GM12878 (cell line): ENCODE measurements around the gene NCAPH2. TPM values are rescaled to one million over a fixed set of nuclear protein-coding genes. Genes with fewer than 3 reads are reported as not detected.
A peak's percentile ranks its signal among the peaks of the same experiment; 100 is the strongest.

Experiments used
- ATAC-seq: fragments of 200-7000 bp; cut with Tn5 transposase; 3 replicates; pipeline ENCODE4 v1.9.1; 2020; ENCODE audit warnings: mild to moderate bottlenecking, moderate library complexity
- BruUV-seq: library from RNA; stranded (reverse); fragments of 400-500 nt; replicated peaks from 2 replicates; lab custom pipeline; 2021; lab: Mats Ljungman, UMichigan
- CTCF ChIA-PET: fragments of 300-600 bp; sonication (Branson Sonifier 250); formaldehyde crosslinking; extraction: SDS; loops from one replicate; lab custom pipeline; 2021; ENCODE audit warnings: inconsistent platforms; lab: Yijun Ruan, JAX
- POLR2A ChIA-PET: fragments of 350-600 bp; formaldehyde crosslinking; extraction: SDS; loops from one replicate; lab custom pipeline; 2021; ENCODE audit warnings: inconsistent platforms; lab: Charles Lee
- RAD21 ChIA-PET: fragments of 300-600 bp; sonication (Branson Sonifier 250); formaldehyde crosslinking; loops from one replicate; lab custom pipeline; 2023; ENCODE audit warnings: antibody characterized with exemption; ENCODE audit not compliant: unreplicated experiment; lab: Charles Lee
- SMC1A ChIA-PET: fragments of 300-600 bp; sonication (Branson Sonifier 250); formaldehyde crosslinking; loops from one replicate; lab custom pipeline; 2023; ENCODE audit not compliant: unreplicated experiment, uncharacterized antibody; lab: Charles Lee
- DNase-seq: peaks from one replicate; pipeline ENCODE4 v3.0.0-alpha.2; 2011; ENCODE audit warnings: low read depth, low spot score
- FAIRE-seq: peaks from 3 replicates; lab custom pipeline; 2011; peaks lifted over from hg19 to GRCh38; lab: Jason Lieb, UNC
- H2AFZ ChIP-seq: 2 replicates; pipeline ENCODE4 v1.6.0; 2011; ENCODE audit warnings: low read depth, low read length, control low read depth; ENCODE audit not compliant: control insufficient read depth
- H3K27ac ChIP-seq: 2 replicates; pipeline ENCODE4 v1.5.1; 2011; ENCODE audit warnings: control low read depth; ENCODE audit not compliant: control insufficient read depth, insufficient read depth
- H3K27me3 ChIP-seq, 2 experiments: replicated peaks in 1 of 2; 2 replicates each; pipeline versions ENCODE4 v1.6.0 to v1.6.1; 2011; ENCODE audit warnings: low read length in 1 of 2; ENCODE audit not compliant: control insufficient read depth in 2 of 2, insufficient read depth in 2 of 2
- H3K36me3 ChIP-seq, 2 experiments: 2 replicates each; pipeline ENCODE4 v1.5.1; 2011; ENCODE audit warnings: low read length in 1 of 2; ENCODE audit not compliant: control insufficient read depth in 2 of 2, insufficient read depth in 2 of 2
- H3K4me1 ChIP-seq: 2 replicates; pipeline ENCODE4 v1.6.1; 2011; ENCODE audit warnings: mild to moderate bottlenecking, low read length, moderate library complexity, mixed read lengths; ENCODE audit not compliant: control insufficient read depth, insufficient read depth
- H3K4me2 ChIP-seq: 2 replicates; pipeline ENCODE4 v1.6.0; 2011; ENCODE audit warnings: control low read depth; ENCODE audit not compliant: control insufficient read depth, insufficient read depth
- H3K4me3 ChIP-seq: fragments of 200-600 bp; sonication (generic); 2 replicates; pipeline ENCODE4 v1.5.1; 2016
- H3K79me2 ChIP-seq: 2 replicates; pipeline ENCODE4 v1.6.0; 2011; ENCODE audit warnings: low read length; ENCODE audit not compliant: control insufficient read depth, insufficient read depth
- H3K9ac ChIP-seq: 2 replicates; pipeline ENCODE4 v1.8.0; 2011; ENCODE audit warnings: low read length, control low read depth, mixed read lengths; ENCODE audit not compliant: control insufficient read depth, insufficient read depth
- H3K9me3 ChIP-seq: replicated peaks from 3 replicates; pipeline ENCODE4 v1.5.1; 2011; ENCODE audit warnings: mild to moderate bottlenecking, low read length; ENCODE audit not compliant: control insufficient read depth, insufficient read depth
- H4K20me1 ChIP-seq: 2 replicates; pipeline ENCODE4 v1.6.0; 2011; ENCODE audit not compliant: control insufficient read depth, insufficient read depth
- ATF7 ChIP-seq: fragments of 450-650 bp; IDR thresholded peaks from 2 replicates; pipeline ENCODE4 v1.6.1; 2016; ENCODE audit warnings: low read depth, mild to moderate bottlenecking
- EGR1 ChIP-seq, 2 experiments: IDR thresholded peaks; 1 replicate in 1 of 2; 2 replicates in 1 of 2; pipeline ENCODE4 v1.6.1; 2011 to 2012; ENCODE audit warnings: low read depth in 2 of 2, low read length in 2 of 2, borderline replicate concordance in 1 of 2, mild to moderate bottlenecking in 1 of 2, moderate library complexity in 1 of 2
- POLR2A ChIP-seq: IDR thresholded peaks from 2 replicates; pipeline ENCODE4 v1.6.1; 2011; ENCODE audit warnings: low read depth, mild to moderate bottlenecking, low read length
- RAD21 ChIP-seq: IDR thresholded peaks from 2 replicates; pipeline ENCODE4 v1.6.1; 2011; ENCODE audit warnings: mild to moderate bottlenecking, low read depth, low read length, moderate library complexity; ENCODE audit not compliant: insufficient read depth
- RUNX3 ChIP-seq: IDR thresholded peaks from 2 replicates; pipeline ENCODE4 v1.6.1; 2012; ENCODE audit warnings: low read length, inconsistent platforms
- SRF ChIP-seq, 2 experiments: IDR thresholded peaks; 2 replicates each; pipeline ENCODE4 v1.6.1; 2011; ENCODE audit warnings: low read depth in 2 of 2, low read length in 2 of 2, mild to moderate bottlenecking in 1 of 2, moderate library complexity in 1 of 2
- WRNIP1 ChIP-seq: IDR thresholded peaks from 2 replicates; pipeline ENCODE4 v1.6.1; 2011; ENCODE audit warnings: low read depth, low read length, improper control_type of control experiment, borderline replicate concordance
- WGBS: methylation state at CpG from one replicate; pipeline ENCODE4 v1.1.6; 2016; ENCODE audit warnings: low lambda C conversion rate; ENCODE audit not compliant: insufficient replicate concordance, insufficient coverage; ENCODE audit errors: missing lambda C conversion rate; 5-methylcytosine and 5-hydroxymethylcytosine counted together
- in situ Hi-C: fragments of 300-500 bp; cut with MboI; formaldehyde crosslinking; loops from 9 replicates; pipeline ENCODE4 v1.14.3; 2018; ENCODE audit warnings: mixed read lengths
- intact Hi-C: fragments of 100-400 bp; cut with micrococcal nuclease; formaldehyde crosslinking; loops from one replicate; pipeline ENCODE4 v1.14.2; 2022; ENCODE audit not compliant: unreplicated experiment
- polyA plus RNA-seq, 11 experiments: library from polyadenylated mRNA; depleted of rRNA in 4 of 11; unstranded in 6 of 11; stranded (reverse) in 5 of 11; fragments of >200 nt; fragmentation: Nextera tagmentation in 4 of 11; fragmentation: Illumina TruSeq in 1 of 11; extraction: Ambion mirVana in 4 of 11; extraction: Trizol in 1 of 11; gene quantifications; 1 replicate in 1 of 11; 2 replicates in 10 of 11; pipeline versions ENCODE4 v1.2.1 to v1.2.3, GENCODE V29; 2011 to 2016; ENCODE audit warnings: inconsistent platforms in 2 of 11, missing spikeins in 2 of 11, low read depth in 1 of 11
- total RNA-seq, 4 experiments: library from RNA; depleted of rRNA in 3 of 4; stranded (reverse); fragments of >200 nt in 3 of 4; fragmentation: Illumina TruSeq in 1 of 4; extraction: Trizol in 1 of 4; gene quantifications; 2 replicates each; pipeline versions ENCODE4 v1.2.1 to v1.2.3, GENCODE V29; 2013 to 2021
- TF ChIP-seq, protein P1 (sequence below), 3 experiments: IDR thresholded peaks in 2 of 3; conservative IDR thresholded peaks in 1 of 3; 2 replicates each; pipeline ENCODE4 v1.5.1; 2011; ENCODE audit warnings: low read depth in 3 of 3, low read length in 3 of 3, mild to moderate bottlenecking in 3 of 3, control low read depth in 2 of 3, moderate library complexity in 2 of 3, inconsistent platforms in 1 of 3, mixed read lengths in 1 of 3; ENCODE audit not compliant: control insufficient read depth in 2 of 3, insufficient read depth in 1 of 3; ENCODE audit errors: extremely low read depth in 1 of 3
- TF ChIP-seq, protein P2 (sequence below): fragments of 450-650 bp; IDR thresholded peaks from 2 replicates; pipeline ENCODE4 v1.6.1; 2017; ENCODE audit warnings: mild to moderate bottlenecking

Gene NCAPH2
- total and polyA plus RNA-seq, 10 of the 15 experiments (the other 5 are each of a cell fraction or from before 2014, with no cell fraction given): 5.0 to 110 (median 59.9) TPM

- H3K4me1 ChIP-seq: no peaks in the 10 kb centered on the region
- no peaks in the 10 kb centered on the region for H3K9me3 ChIP-seq
- ChIA-PET SMC1A (no interaction called here), POLR2A (no interaction called here), CTCF (interaction anchor here (1.3 to 1.4 kb wide), 2 partner anchors 104 to 162 kb away, joined by 3 read pairs; partner anchors contain the start of gene SYCE3), RAD21 (no interaction called here)
- BruUV-seq: no TSS peak
- ATAC-seq: no peak
- TF ChIP-seq ATF7 (no peak), POLR2A (peak; percentile 18; the same call in 1 of the 2 replicates), RUNX3 (no peak), EGR1 (IDR thresholded peaks at IDR 0.05; ENCODE audit: borderline replicate concordance in 1 of 2, low read depth in 2 of 2, low read length in 2 of 2) (no peak)
- H4K20me1 ChIP-seq: no peaks in the 10 kb centered on the region
- in situ Hi-C loops (no loop called here), intact Hi-C loops (no loop called here)
- H3K9ac ChIP-seq: no peak overlapping the region
- FAIRE-seq: no peak
- peaks cover 9 to 54% of the 10 kb centered on the region in 2 experiments; a peak in 3 of 4 replicates for H3K36me3 ChIP-seq
- no peaks in the 10 kb centered on the region for H3K27me3 ChIP-seq
- 98% methylated on average over 17 of the region's 22 CpGs for WGBS
- no peak for DNase-seq
- H2AFZ ChIP-seq: no peak overlapping the region
- no peaks in the 10 kb centered on the region for H3K79me2 ChIP-seq
- no peak overlapping the region for H3K27ac ChIP-seq
- no peak overlapping the region for H3K4me3 ChIP-seq
- no peak overlapping the region for H3K4me2 ChIP-seq
Observed at GRCh38 chr22:50459016-50459415, 49.0 kb upstream of the NCAPH2 start.

GRCh38 chr22:50459496-50460140, 48.4 kb upstream of the NCAPH2 start:
- ChIA-PET POLR2A (no interaction called here), CTCF (interaction anchor here (1.4 kb wide), 1 partner anchor 103 kb away, joined by 3 read pairs; the partner anchor contains the start of gene SYCE3), RAD21 (no interaction called here), SMC1A (no interaction called here)
- in situ Hi-C loops: no loop called here
- Histone ChIP-seq H3K79me2 (no peaks in the 10 kb centered on the region), H3K27ac (no peak overlapping the region), H3K9me3 (no peaks in the 10 kb centered on the region), H3K9ac (no peak overlapping the region), H4K20me1 (no peaks in the 10 kb centered on the region), H3K4me1 (no peaks in the 10 kb centered on the region), H3K4me2 (no peak overlapping the region), H3K27me3 (no peaks in the 10 kb centered on the region), H3K4me3 (no peak overlapping the region), H2AFZ (no peak overlapping the region), H3K36me3 (peaks cover 11 to 58% of the 10 kb centered on the region in 2 experiments)
- intact Hi-C loops: no loop called here
- DNase-seq (no peak), FAIRE-seq (no peak), ATAC-seq (peak; percentile 24; the same call in 1 of the 3 replicates)
- BruUV-seq: TSS peak; percentile 33
- WGBS: 97% methylated on average over 36 of the region's 41 CpGs
- TF ChIP-seq RAD21 (0 out of 2 replicates have a peak, but pooled peaks have one; percentile 4), POLR2A (peak; percentile 3), WRNIP1 (no peak), SRF (IDR thresholded peaks at IDR 0.05; ENCODE audit: low read depth in 2 of 2, low read length in 2 of 2) (no peak)
- TF ChIP-seq, protein P1, sequence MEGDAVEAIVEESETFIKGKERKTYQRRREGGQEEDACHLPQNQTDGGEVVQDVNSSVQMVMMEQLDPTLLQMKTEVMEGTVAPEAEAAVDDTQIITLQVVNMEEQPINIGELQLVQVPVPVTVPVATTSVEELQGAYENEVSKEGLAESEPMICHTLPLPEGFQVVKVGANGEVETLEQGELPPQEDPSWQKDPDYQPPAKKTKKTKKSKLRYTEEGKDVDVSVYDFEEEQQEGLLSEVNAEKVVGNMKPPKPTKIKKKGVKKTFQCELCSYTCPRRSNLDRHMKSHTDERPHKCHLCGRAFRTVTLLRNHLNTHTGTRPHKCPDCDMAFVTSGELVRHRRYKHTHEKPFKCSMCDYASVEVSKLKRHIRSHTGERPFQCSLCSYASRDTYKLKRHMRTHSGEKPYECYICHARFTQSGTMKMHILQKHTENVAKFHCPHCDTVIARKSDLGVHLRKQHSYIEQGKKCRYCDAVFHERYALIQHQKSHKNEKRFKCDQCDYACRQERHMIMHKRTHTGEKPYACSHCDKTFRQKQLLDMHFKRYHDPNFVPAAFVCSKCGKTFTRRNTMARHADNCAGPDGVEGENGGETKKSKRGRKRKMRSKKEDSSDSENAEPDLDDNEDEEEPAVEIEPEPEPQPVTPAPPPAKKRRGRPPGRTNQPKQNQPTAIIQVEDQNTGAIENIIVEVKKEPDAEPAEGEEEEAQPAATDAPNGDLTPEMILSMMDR (IDR thresholded peaks at IDR 0.05 in 2 of 3, conservative IDR thresholded peaks at IDR 0.05 in 1 of 3; ENCODE audit: control insufficient read depth in 2 of 3, extremely low read depth in 1 of 3, insufficient read depth in 1 of 3, low read depth in 3 of 3, low read length in 3 of 3): 0 out of 6 replicates have a peak, but pooled peaks of 1 of the 3 experiments have one; percentile 9
- TF ChIP-seq, protein P2, sequence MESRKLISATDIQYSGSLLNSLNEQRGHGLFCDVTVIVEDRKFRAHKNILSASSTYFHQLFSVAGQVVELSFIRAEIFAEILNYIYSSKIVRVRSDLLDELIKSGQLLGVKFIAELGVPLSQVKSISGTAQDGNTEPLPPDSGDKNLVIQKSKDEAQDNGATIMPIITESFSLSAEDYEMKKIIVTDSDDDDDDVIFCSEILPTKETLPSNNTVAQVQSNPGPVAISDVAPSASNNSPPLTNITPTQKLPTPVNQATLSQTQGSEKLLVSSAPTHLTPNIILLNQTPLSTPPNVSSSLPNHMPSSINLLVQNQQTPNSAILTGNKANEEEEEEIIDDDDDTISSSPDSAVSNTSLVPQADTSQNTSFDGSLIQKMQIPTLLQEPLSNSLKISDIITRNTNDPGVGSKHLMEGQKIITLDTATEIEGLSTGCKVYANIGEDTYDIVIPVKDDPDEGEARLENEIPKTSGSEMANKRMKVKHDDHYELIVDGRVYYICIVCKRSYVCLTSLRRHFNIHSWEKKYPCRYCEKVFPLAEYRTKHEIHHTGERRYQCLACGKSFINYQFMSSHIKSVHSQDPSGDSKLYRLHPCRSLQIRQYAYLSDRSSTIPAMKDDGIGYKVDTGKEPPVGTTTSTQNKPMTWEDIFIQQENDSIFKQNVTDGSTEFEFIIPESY: 0 out of 2 replicates have a peak, but pooled peaks have one; percentile 24
